Breast epithelium (tissue), 3 donors: ENCODE measurements around the gene GNA12.

Experiments
- CTCF ChIP-seq, 3 donors: fragments of 450-650 bp; IDR thresholded peaks; one replicate each; pipeline ENCODE4 v1.5.1; 2016 to 2017; ENCODE audit warnings: antibody characterized with exemption in 3 of 3, mild to moderate bottlenecking in 3 of 3, moderate library complexity in 3 of 3
- POLR2A ChIP-seq: fragments of 450-650 bp; IDR thresholded peaks from one replicate; pipeline ENCODE4 v1.6.1; 2016; ENCODE audit warnings: antibody characterized with exemption, mild to moderate bottlenecking, moderate library complexity
- POLR2AphosphoS5 ChIP-seq, 3 donors: sonication (generic); formaldehyde crosslinking; IDR thresholded peaks; one replicate each; pipeline ENCODE4 v1.6.1; 2017; ENCODE audit warnings: antibody characterized with exemption in 3 of 3

GRCh38 chr7:2794836-2795636, 49.1 kb downstream of the GNA12 start:
- TF ChIP-seq CTCF (IDR thresholded peaks at IDR 0.05), result no peak
- no peak for TF ChIP-seq POLR2A
- TF ChIP-seq POLR2AphosphoS5 (IDR thresholded peaks at IDR 0.05), result no peak
